Measurements from ENCODE around the gene DMC1.

GRCh38 chr22:38618258-38618657 lies 48.3 kb upstream of the DMC1 start:
- TF ChIP-seq POLR2AphosphoS5 (IDR thresholded peaks at IDR 0.05; ENCODE audit: low read depth, low read length) (no peak), POLR2A (IDR thresholded peaks at IDR 0.05; ENCODE audit: borderline replicate concordance, extremely low read depth, insufficient read depth, insufficient read length) (no peak), SRF (IDR thresholded peaks at IDR 0.05; ENCODE audit: low read depth) (no peak), CTCF (IDR thresholded peaks at IDR 0.05 in 2 of 3, conservative IDR thresholded peaks at IDR 0.05 in 1 of 3; ENCODE audit: borderline replicate concordance in 1 of 3, insufficient read depth in 1 of 3, low read depth in 2 of 3, low read length in 2 of 3) (no peak), SIN3A (IDR thresholded peaks at IDR 0.05; ENCODE audit: low read depth) (no peak)

Measured in HCT116 (cell line).